ENCODE measurements around the gene DDX3X. TPM values are rescaled to one million over a fixed set of nuclear protein-coding genes. Genes with fewer than 3 reads are reported as not detected.

The DDX3X gene
- total RNA-seq, 1 donor from 2014 or later: 242 TPM

DNA sequence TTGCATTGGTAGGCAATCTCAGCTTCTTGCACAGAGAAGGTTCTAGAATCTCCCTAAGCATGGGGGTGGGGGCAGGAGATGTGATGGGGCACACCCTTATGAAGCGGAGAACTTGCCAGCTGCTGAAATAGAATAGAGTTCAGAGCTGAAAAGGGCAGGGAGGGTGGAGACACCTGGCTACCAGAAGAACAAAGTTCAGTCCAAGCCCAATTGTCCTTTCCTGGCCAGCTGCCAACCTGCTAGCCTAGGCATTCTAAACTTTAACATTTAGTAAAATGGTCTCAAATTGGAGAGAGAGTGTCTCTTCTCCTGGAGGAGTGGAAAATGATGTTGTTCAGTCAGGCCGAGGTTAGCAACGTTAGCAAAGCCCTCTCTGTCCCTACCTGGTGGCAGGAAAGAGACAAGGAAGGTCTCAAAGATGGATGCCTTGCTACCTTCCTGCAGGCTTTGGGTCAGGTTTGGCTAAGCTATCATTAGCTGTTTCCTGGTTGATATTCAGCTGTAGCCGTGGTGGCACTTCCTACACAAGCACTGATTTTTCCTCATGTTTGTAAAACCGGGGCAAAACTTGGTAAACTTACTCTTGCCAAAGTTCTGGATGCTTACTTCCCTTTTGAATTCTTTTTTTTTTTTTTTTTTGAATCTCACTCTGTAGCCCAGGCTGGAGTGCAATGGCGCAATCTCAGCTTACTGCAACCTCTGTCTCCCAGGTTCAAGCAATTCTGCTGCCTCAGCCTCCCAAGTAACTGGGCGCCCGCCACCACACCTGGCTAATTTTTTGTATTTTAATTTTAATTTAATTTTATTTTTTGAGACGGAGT is 78.5 kb downstream of the DDX3X start:
- no peak for FAIRE-seq
- Mint-ChIP-seq H3K27me3 (ENCODE audit: low read depth, unreplicated experiment) (no peaks in the 10 kb centered on the region), H3K4me3 (ENCODE audit: unreplicated experiment) (no peak overlapping the region), H3K9me3 (ENCODE audit: unreplicated experiment) (no peaks in the 10 kb centered on the region), H3K36me3 (ENCODE audit: low read depth, unreplicated experiment) (no peaks in the 10 kb centered on the region), H3K27ac (ENCODE audit: unreplicated experiment) (no peak overlapping the region), H3K4me1 (ENCODE audit: low read depth, unreplicated experiment) (no peaks in the 10 kb centered on the region)
- no peak overlapping the region for H3K4me2 ChIP-seq (ENCODE audit: low read length)
- H3K4me3 ChIP-seq (ENCODE audit: insufficient read depth, low read depth, low read length): no peak overlapping the region
- no peaks in the 10 kb centered on the region for H4K20me1 ChIP-seq (ENCODE audit: insufficient read depth, low read length)
- DNase-seq (ENCODE audit: low read depth): no peak
- H3K27me3 ChIP-seq (ENCODE audit: insufficient read depth, low read length): no peaks in the 10 kb centered on the region
- no peak overlapping the region for H3K9ac ChIP-seq (ENCODE audit: low read length)
- H3K79me2 ChIP-seq (ENCODE audit: insufficient read depth, low read length): no peaks in the 10 kb centered on the region
- no peak overlapping the region for H2AFZ ChIP-seq (ENCODE audit: low read depth, low read length)
- H3K36me3 ChIP-seq (ENCODE audit: insufficient read depth, low read length): no peaks in the 10 kb centered on the region
- no peak overlapping the region for H3K27ac ChIP-seq (ENCODE audit: low read depth, low read length)
- no peaks in the 10 kb centered on the region for H3K4me1 ChIP-seq (ENCODE audit: insufficient read depth, low read length)
- no peak for TF ChIP-seq EZH2 (IDR thresholded peaks at IDR 0.05; ENCODE audit: insufficient read depth, low read length)
- TF ChIP-seq, protein P1, sequence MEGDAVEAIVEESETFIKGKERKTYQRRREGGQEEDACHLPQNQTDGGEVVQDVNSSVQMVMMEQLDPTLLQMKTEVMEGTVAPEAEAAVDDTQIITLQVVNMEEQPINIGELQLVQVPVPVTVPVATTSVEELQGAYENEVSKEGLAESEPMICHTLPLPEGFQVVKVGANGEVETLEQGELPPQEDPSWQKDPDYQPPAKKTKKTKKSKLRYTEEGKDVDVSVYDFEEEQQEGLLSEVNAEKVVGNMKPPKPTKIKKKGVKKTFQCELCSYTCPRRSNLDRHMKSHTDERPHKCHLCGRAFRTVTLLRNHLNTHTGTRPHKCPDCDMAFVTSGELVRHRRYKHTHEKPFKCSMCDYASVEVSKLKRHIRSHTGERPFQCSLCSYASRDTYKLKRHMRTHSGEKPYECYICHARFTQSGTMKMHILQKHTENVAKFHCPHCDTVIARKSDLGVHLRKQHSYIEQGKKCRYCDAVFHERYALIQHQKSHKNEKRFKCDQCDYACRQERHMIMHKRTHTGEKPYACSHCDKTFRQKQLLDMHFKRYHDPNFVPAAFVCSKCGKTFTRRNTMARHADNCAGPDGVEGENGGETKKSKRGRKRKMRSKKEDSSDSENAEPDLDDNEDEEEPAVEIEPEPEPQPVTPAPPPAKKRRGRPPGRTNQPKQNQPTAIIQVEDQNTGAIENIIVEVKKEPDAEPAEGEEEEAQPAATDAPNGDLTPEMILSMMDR (IDR thresholded peaks at IDR 0.05; ENCODE audit: insufficient read depth, low read depth, low read length): no peak
- no peaks in the 10 kb centered on the region for H3K9me3 ChIP-seq (ENCODE audit: insufficient read depth, low read depth, low read length)

Other genes starting within 250 kb of the DDX3X start
- gene USP9X, start 248.7 kb upstream of the DDX3X start, total RNA-seq: 112 and 113 TPM in 2 replicates
- not detected in 2 replicates for gene NYX, start 113.2 kb downstream of the DDX3X start, total RNA-seq

Data from astrocyte (in vitro differentiated cells and primary cell).